ENCODE results near the gene PLPPR3. TPM values are rescaled to one million over a fixed set of nuclear protein-coding genes. Genes with fewer than 3 reads are reported as not detected.

The PLPPR3 gene
- total and polyA plus RNA-seq, 5 donors from 2014 or later: not detected

DNA sequence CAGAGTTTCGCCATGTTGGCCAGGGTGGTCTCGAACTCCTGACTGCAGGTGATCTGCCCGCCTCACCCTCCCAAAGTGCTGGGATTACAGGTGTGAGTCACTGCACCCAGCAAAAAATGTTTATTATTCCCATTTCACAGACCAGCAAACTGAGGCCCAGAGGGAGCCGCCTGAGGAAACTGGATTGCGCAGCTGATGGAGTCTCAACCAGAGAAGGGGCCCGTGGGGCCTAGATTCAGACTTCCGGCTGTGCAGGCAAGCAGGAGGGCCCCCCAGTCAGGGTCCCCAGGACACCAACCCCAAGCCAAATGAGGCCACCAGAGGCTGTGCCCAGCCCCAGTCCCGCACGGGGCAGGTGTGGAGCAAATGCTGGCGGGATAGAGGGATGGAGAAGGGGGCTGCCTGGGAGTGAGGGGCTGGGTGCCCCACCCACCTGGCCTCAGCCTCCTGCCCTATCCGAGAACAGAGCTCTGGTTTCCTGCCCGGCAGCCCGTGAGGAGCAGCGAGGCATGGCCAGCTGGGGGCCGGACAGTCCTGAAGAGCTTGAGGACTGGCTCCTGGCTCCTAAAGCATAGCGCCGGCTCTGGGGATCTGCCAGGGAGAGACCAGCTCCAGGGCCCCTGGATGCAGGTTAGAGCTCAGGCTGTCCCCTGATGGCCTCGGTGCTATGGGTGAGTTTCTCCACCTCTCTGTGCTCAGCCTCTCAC, 48.9 kb downstream of the PLPPR3 start:
- Mint-ChIP-seq H3K36me3 (no peaks in the 10 kb centered on the region), H3K4me3 (no peak overlapping the region), H3K4me1 (peaks cover 0 to 12% (median 4%) of the 10 kb centered on the region in 4 donors), H3K9me3 (peaks cover 0 to 2% (median 0%) of the 10 kb centered on the region in 7 donors), H3K27ac (peak overlapping the region in 1 of 3 donors; percentile 32), H3K27me3 (peaks cover 10% of the 10 kb centered on the region)
- H3K36me3 ChIP-seq (ENCODE audit: control insufficient read depth, insufficient read depth, low read length): no peaks in the 10 kb centered on the region
- no peak overlapping the region for H3K4me3 ChIP-seq (ENCODE audit: low read depth, low read length)
- DNase-seq (no peak), ATAC-seq (ENCODE audit: low read depth in 2 of 2) (no peak)
- H3K27me3 ChIP-seq (ENCODE audit: control insufficient read depth, insufficient read depth, low read length): no peaks in the 10 kb centered on the region
- H3K4me1 ChIP-seq (ENCODE audit: control insufficient read depth, insufficient read depth, low read length, poor library complexity, severe bottlenecking): no peaks in the 10 kb centered on the region
- no peak overlapping the region for H3K27ac ChIP-seq (ENCODE audit: insufficient read depth, low read length, poor library complexity, severe bottlenecking)
- H3K9me3 ChIP-seq (ENCODE audit: control insufficient read depth in 2 of 2, low read length in 2 of 2): no peaks in the 10 kb centered on the region

DNA sequence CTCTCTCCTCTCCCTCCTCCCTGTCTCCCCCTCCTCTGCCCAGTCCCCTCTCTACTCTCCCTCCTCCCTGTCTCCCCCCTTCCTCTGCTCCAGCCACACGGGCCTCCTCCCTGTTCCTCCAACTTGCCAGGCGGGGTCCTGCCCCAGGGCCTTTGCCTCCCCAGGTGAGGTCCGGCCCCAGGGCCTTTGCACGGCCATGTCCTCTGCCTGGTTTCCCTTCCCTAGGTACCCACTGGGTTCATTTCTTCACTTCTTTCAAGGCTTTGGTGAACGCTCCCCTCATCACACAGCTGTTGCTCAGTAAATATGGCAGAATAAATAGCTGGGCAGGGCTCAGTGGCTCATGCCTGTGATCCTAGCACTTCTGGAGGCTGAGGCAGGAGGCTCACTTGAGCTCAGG, 49.7 kb downstream of the PLPPR3 start:
- Mint-ChIP-seq H3K4me1 (peaks cover 0 to 12% (median 4%) of the 10 kb centered on the region in 4 donors), H3K9me3 (peaks cover 0 to 2% (median 0%) of the 10 kb centered on the region in 7 donors), H3K4me3 (no peak overlapping the region), H3K36me3 (no peaks in the 10 kb centered on the region), H3K27me3 (peaks cover 10% of the 10 kb centered on the region), H3K27ac (no peak overlapping the region)
- Histone ChIP-seq H3K4me3 (ENCODE audit: low read depth, low read length) (no peak overlapping the region), H3K27me3 (ENCODE audit: control insufficient read depth, insufficient read depth, low read length) (no peaks in the 10 kb centered on the region), H3K9me3 (ENCODE audit: control insufficient read depth in 2 of 2, low read length in 2 of 2) (no peaks in the 10 kb centered on the region), H3K27ac (ENCODE audit: insufficient read depth, low read length, poor library complexity, severe bottlenecking) (no peak overlapping the region), H3K36me3 (ENCODE audit: control insufficient read depth, insufficient read depth, low read length) (no peaks in the 10 kb centered on the region), H3K4me1 (ENCODE audit: control insufficient read depth, insufficient read depth, low read length, poor library complexity, severe bottlenecking) (no peaks in the 10 kb centered on the region)
- DNase-seq (no peak), ATAC-seq (ENCODE audit: low read depth in 2 of 2) (no peak)

DNA sequence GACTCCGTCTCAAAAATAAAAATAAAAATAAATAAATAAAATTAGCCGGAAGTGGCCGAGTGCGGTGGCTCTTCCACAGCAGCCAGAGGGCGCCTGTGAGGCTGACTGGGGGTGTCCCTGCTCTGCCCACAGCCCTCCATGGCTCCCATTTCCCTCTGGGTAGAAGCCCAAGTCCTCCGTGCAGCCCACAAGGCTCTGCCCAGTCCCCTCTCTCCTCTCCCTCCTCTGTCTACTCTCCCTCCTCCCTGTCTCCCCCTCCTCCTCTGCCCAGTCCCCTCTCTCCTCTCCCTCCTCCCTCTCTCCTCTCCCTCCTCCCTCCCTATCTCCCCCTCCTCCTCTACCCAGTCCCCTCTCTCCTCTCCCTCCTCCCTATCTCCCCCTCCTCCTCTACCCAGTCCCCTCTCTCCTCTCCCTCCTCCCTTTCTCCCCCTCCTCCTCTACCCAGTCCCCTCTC, 50.4 kb downstream of the PLPPR3 start:
- peaks cover 10% of the 10 kb centered on the region for H3K27me3 Mint-ChIP-seq
- no peak overlapping the region for H3K4me3 ChIP-seq (ENCODE audit: low read depth, low read length)
- H3K4me1 ChIP-seq (ENCODE audit: control insufficient read depth, insufficient read depth, low read length, poor library complexity, severe bottlenecking): no peaks in the 10 kb centered on the region
- H3K27me3 ChIP-seq (ENCODE audit: control insufficient read depth, insufficient read depth, low read length): no peaks in the 10 kb centered on the region
- ATAC-seq (ENCODE audit: low read depth in 2 of 2) (peak in 1 of 2 donors; percentile 39), DNase-seq (peak in 2 of 3 donors; percentile 12 to 40)
- no peaks in the 10 kb centered on the region for H3K36me3 ChIP-seq (ENCODE audit: control insufficient read depth, insufficient read depth, low read length)
- H3K9me3 Mint-ChIP-seq: peaks cover 0 to 2% (median 0%) of the 10 kb centered on the region in 7 donors
- H3K4me1 Mint-ChIP-seq: peaks cover 0 to 12% (median 4%) of the 10 kb centered on the region in 4 donors
- no peaks in the 10 kb centered on the region for H3K9me3 ChIP-seq (ENCODE audit: control insufficient read depth in 2 of 2, low read length in 2 of 2)
- H3K27ac Mint-ChIP-seq: no peak overlapping the region
- H3K36me3 Mint-ChIP-seq: no peaks in the 10 kb centered on the region
- H3K27ac ChIP-seq (ENCODE audit: insufficient read depth, low read length, poor library complexity, severe bottlenecking): no peak overlapping the region
- no peak overlapping the region for H3K4me3 Mint-ChIP-seq

DNA sequence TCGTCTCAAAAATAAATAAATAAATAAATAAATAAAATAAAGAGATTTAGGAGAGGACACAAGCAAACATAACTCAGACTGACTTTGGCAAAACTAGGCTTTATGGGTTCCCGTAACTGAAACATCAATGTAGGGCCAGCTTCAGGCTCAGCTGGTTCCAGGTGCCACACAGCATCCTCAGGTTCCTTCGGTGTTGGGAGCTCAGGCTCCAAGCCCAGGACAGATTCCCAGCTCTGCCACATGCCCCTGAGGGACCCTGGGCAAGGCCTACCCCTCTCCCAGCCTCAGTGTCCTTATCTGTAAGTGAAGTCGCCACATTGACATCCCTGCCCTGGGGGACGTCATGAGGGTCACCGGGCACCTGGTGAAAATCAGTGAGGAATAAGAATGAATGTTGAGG, 52.1 kb downstream of the PLPPR3 start:
- Histone ChIP-seq H3K4me3 (ENCODE audit: low read depth, low read length) (no peak overlapping the region), H3K4me1 (ENCODE audit: control insufficient read depth, insufficient read depth, low read length, poor library complexity, severe bottlenecking) (no peaks in the 10 kb centered on the region), H3K27me3 (ENCODE audit: control insufficient read depth, insufficient read depth, low read length) (no peaks in the 10 kb centered on the region), H3K36me3 (ENCODE audit: control insufficient read depth, insufficient read depth, low read length) (no peaks in the 10 kb centered on the region), H3K27ac (ENCODE audit: insufficient read depth, low read length, poor library complexity, severe bottlenecking) (no peak overlapping the region), H3K9me3 (ENCODE audit: control insufficient read depth in 2 of 2, low read length in 2 of 2) (no peaks in the 10 kb centered on the region)
- Mint-ChIP-seq H3K27me3 (peaks cover 10% of the 10 kb centered on the region), H3K36me3 (no peaks in the 10 kb centered on the region), H3K4me1 (peaks cover 0 to 12% (median 4%) of the 10 kb centered on the region in 4 donors), H3K27ac (no peak overlapping the region), H3K9me3 (peaks cover 0 to 2% (median 0%) of the 10 kb centered on the region in 7 donors), H3K4me3 (no peak overlapping the region)
- DNase-seq: no peak
- no peak for ATAC-seq (ENCODE audit: low read depth in 2 of 2)

DNA sequence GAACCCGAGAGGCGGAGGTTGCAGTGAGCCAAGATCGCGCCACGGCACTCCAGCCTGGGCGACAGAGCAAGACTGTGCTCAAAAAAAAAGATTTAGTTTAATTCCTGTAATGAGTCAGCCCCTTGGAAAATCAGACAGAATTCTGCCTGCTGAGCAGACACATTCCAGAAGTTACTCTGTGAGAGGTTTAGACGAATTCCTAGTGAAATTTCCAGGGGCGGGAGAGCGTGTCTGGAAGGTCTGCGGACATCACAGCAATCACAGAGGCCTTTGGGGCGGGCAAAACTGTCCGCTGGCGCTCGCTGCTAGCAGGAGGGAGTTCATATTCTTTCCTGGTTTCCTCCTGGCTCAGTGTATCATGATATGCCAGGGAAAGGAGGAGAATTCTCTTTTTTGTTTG, 53.3 kb downstream of the PLPPR3 start:
- DNase-seq (no peak), ATAC-seq (ENCODE audit: low read depth in 2 of 2) (no peak)
- Mint-ChIP-seq H3K4me1 (peaks cover 0 to 12% (median 4%) of the 10 kb centered on the region in 4 donors), H3K9me3 (peaks cover 0 to under 1% (median 0%) of the 10 kb centered on the region in 7 donors), H3K27ac (no peak overlapping the region), H3K27me3 (peaks cover 10% of the 10 kb centered on the region), H3K36me3 (no peaks in the 10 kb centered on the region), H3K4me3 (no peak overlapping the region)
- no peaks in the 10 kb centered on the region for H3K4me1 ChIP-seq (ENCODE audit: control insufficient read depth, insufficient read depth, low read length, poor library complexity, severe bottlenecking)
- no peak overlapping the region for H3K27ac ChIP-seq (ENCODE audit: insufficient read depth, low read length, poor library complexity, severe bottlenecking)
- no peak overlapping the region for H3K4me3 ChIP-seq (ENCODE audit: low read depth, low read length)
- H3K9me3 ChIP-seq (ENCODE audit: control insufficient read depth in 2 of 2, low read length in 2 of 2): no peaks in the 10 kb centered on the region
- no peaks in the 10 kb centered on the region for H3K27me3 ChIP-seq (ENCODE audit: control insufficient read depth, insufficient read depth, low read length)
- no peaks in the 10 kb centered on the region for H3K36me3 ChIP-seq (ENCODE audit: control insufficient read depth, insufficient read depth, low read length)

DNA sequence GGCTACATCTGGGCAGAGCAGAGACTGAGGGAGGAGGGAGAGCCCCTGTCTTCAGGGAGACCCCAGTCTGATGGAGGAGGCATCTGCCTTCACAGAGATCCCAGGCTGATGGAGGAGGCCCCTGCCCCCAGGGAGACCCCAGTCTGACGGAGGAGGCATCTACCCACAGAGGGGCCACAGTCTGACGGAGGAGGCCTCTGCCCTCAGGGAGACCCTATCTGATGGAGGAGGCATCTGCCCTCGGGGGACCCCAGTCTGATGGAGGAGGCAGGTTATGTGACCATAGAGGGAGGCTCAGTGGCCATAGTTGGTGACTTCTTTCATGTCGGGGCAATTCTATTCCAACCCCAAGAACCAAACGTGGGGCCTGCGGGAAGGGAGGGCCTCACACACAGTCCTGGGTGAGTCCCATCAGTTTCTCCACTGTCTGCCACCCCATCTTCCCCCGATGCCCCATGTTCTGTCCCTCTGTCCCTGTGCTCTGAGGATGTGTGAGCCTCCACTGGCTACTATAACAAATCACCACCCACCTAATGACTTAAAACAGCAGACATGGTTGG, 56.5 kb downstream of the PLPPR3 start:
- H3K4me3 Mint-ChIP-seq: no peak overlapping the region
- no peaks in the 10 kb centered on the region for H3K27me3 ChIP-seq (ENCODE audit: control insufficient read depth, insufficient read depth, low read length)

DNA sequence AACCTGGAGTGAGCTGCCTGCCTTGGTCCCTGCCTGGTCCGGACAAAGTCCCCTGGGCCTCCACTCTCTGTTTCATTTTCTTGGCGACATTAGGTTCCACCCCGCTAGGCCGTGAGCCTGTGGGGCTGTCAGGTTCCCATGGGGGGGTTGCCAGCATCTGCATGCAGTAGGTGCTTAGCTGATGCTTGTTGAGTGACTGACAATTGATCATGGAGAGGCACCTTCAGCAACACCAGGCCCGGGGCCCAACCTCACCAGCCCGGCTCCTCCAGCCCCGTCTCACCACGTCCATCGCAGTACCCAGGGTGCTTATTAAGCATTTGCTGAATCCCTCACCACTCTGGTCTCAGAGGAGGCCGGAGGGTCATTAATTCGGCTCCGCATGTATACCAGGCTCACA, 57.5 kb downstream of the PLPPR3 start:
- DNase-seq: no peak
- H3K4me1 ChIP-seq (ENCODE audit: control insufficient read depth, insufficient read depth, low read length, poor library complexity, severe bottlenecking): no peaks in the 10 kb centered on the region
- no peak for ATAC-seq (ENCODE audit: low read depth in 2 of 2)
- no peaks in the 10 kb centered on the region for H3K27me3 ChIP-seq (ENCODE audit: control insufficient read depth, insufficient read depth, low read length)
- H3K4me3 ChIP-seq (ENCODE audit: low read depth, low read length): no peak overlapping the region
- peaks cover 0 to 5% (median 1%) of the 10 kb centered on the region in 7 donors for H3K9me3 Mint-ChIP-seq
- H3K4me3 Mint-ChIP-seq: no peak overlapping the region
- no peaks in the 10 kb centered on the region for H3K9me3 ChIP-seq (ENCODE audit: control insufficient read depth in 2 of 2, low read length in 2 of 2)
- H3K36me3 ChIP-seq (ENCODE audit: control insufficient read depth, insufficient read depth, low read length): no peaks in the 10 kb centered on the region
- H3K27ac ChIP-seq (ENCODE audit: insufficient read depth, low read length, poor library complexity, severe bottlenecking): no peak overlapping the region
- H3K27ac Mint-ChIP-seq: no peak overlapping the region
- no peaks in the 10 kb centered on the region for H3K4me1 Mint-ChIP-seq
- no peaks in the 10 kb centered on the region for H3K36me3 Mint-ChIP-seq
- H3K27me3 Mint-ChIP-seq: peaks cover 4% of the 10 kb centered on the region

More for the DNA sequence above, 56.5 kb downstream of the PLPPR3 start:
- Histone ChIP-seq H3K36me3 (ENCODE audit: control insufficient read depth, insufficient read depth, low read length) (no peaks in the 10 kb centered on the region), H3K9me3 (ENCODE audit: control insufficient read depth in 2 of 2, low read length in 2 of 2) (no peaks in the 10 kb centered on the region), H3K4me1 (ENCODE audit: control insufficient read depth, insufficient read depth, low read length, poor library complexity, severe bottlenecking) (no peaks in the 10 kb centered on the region), H3K4me3 (ENCODE audit: low read depth, low read length) (no peak overlapping the region), H3K27ac (ENCODE audit: insufficient read depth, low read length, poor library complexity, severe bottlenecking) (no peak overlapping the region)
- Mint-ChIP-seq H3K9me3 (no peaks in the 10 kb centered on the region), H3K27ac (no peak overlapping the region), H3K36me3 (no peaks in the 10 kb centered on the region), H3K4me1 (peaks cover 0 to 4% (median 2%) of the 10 kb centered on the region in 4 donors), H3K27me3 (peaks cover 3% of the 10 kb centered on the region)
- DNase-seq: no peak
- no peak for ATAC-seq (ENCODE audit: low read depth in 2 of 2)

All from CD4-positive, CD25-positive, alpha-beta regulatory T cell (primary cell).